DND-41 (cell line): ENCODE data around the gene BMPER.

Experiments
- ATAC-seq: fragments of 200-7000 bp; cut with Tn5 transposase; 3 replicates; pipeline ENCODE4 v1.9.1; 2021; ENCODE audit warnings: low read depth; ENCODE audit not compliant: insufficient read depth
- DNase-seq: peaks from one replicate; pipeline ENCODE4 v3.0.0-alpha.2; 2020
- H2AFZ ChIP-seq: 2 replicates; pipeline ENCODE4 v1.6.0; 2012; ENCODE audit warnings: low read depth, low read length
- H3K27ac ChIP-seq: 2 replicates; pipeline ENCODE4 v1.5.1; 2012; ENCODE audit warnings: low read length, inconsistent platforms
- H3K27me3 ChIP-seq: fragments of 200-600 bp; sonication (generic); 2 replicates; pipeline ENCODE4 v1.6.0; 2012; ENCODE audit warnings: low read length, mild to moderate bottlenecking, inconsistent platforms; ENCODE audit not compliant: insufficient read depth, poor library complexity
- H3K36me3 ChIP-seq: 2 replicates; pipeline ENCODE4 v1.5.1; 2012; ENCODE audit warnings: low read length, inconsistent platforms; ENCODE audit not compliant: insufficient read depth
- H3K4me1 ChIP-seq: 2 replicates; pipeline ENCODE4 v1.5.1; 2012; ENCODE audit warnings: mild to moderate bottlenecking, low read length; ENCODE audit not compliant: insufficient read depth
- H3K4me2 ChIP-seq: 2 replicates; pipeline ENCODE4 v1.6.0; 2012; ENCODE audit warnings: mild to moderate bottlenecking, moderate library complexity, low read length, inconsistent platforms; ENCODE audit not compliant: insufficient read depth
- H3K4me3 ChIP-seq, 2 experiments: fragments of 200-600 bp in 1 of 2; shearing (Covaris generic) in 1 of 2; 2 replicates each; pipeline ENCODE4 v1.5.1; 2012 to 2016; ENCODE audit warnings: inconsistent platforms in 2 of 2, low read length in 2 of 2, mild to moderate bottlenecking in 2 of 2, low read depth in 1 of 2, moderate library complexity in 1 of 2
- H3K79me2 ChIP-seq: 2 replicates; pipeline ENCODE4 v1.6.0; 2012; ENCODE audit warnings: low read length, inconsistent platforms; ENCODE audit not compliant: insufficient read depth
- H3K9ac ChIP-seq: 2 replicates; pipeline ENCODE4 v1.6.0; 2012; ENCODE audit warnings: low read depth, mild to moderate bottlenecking, inconsistent platforms, low read length, moderate library complexity
- H3K9me3 ChIP-seq: 2 replicates; pipeline ENCODE4 v1.5.1; 2012; ENCODE audit warnings: low read length, moderate library complexity, mild to moderate bottlenecking, inconsistent platforms; ENCODE audit not compliant: insufficient read depth, severe bottlenecking
- H4K20me1 ChIP-seq: 2 replicates; pipeline ENCODE4 v1.6.0; 2012; ENCODE audit warnings: low read length; ENCODE audit not compliant: insufficient read depth
- EZH2 ChIP-seq: IDR thresholded peaks from 3 replicates; pipeline ENCODE4 v1.6.1; 2012; ENCODE audit warnings: borderline replicate concordance, low read depth, mild to moderate bottlenecking, moderate library complexity, low read length, inconsistent platforms; ENCODE audit not compliant: severe bottlenecking
- TF ChIP-seq, protein P1 (sequence below): IDR thresholded peaks from 2 replicates; pipeline ENCODE4 v1.5.1; 2012; ENCODE audit warnings: borderline replicate concordance, low read length, moderate library complexity, mild to moderate bottlenecking; ENCODE audit not compliant: poor library complexity, severe bottlenecking; ENCODE audit errors: extremely low read depth

Gene BMPER

DNA sequence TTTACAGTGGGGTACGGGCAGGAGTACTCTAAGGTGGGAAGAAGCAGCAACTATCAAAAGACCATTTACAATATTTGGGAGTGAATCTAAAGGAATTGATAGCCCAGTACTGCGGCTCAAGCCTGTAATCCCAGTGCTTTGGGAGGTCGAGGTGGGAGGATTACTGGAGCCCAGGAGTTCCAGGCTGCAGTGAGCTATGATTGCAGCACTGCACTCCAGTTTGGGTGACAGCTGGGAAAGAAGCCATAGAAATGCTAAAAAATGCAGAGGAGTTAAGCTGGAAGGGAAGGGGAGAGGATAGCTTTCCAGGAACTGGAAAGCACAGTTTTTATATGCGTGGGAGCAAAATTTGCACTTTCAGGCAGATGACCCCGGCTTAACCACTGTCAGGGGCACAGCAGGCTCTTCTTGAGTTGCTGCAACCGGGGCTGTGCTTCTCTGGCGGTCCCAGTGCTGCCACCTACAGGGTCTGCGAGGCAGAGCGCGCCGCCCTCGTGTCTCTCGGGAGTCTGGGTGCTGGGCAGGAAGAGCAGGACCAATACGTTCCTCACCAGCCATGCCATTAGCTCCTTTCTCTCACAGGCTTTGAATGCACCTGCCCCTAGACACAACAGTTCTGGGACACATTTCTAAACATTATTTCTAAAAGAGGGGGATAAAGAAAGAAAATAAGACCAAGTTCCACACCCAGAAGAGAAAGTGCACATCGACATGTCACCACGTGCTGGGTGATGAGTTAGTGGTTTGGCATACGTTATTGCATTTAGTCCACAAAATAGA is 10.1 kb upstream of the BMPER start:
- peak; percentile 79 for DNase-seq
- H2AFZ ChIP-seq: peak overlapping the region; percentile 53
- H3K9me3 ChIP-seq: no peaks in the 10 kb centered on the region
- H3K4me3 ChIP-seq: no peak overlapping the region
- H3K4me2 ChIP-seq: peak overlapping the region; percentile 29; the same call in 1 of the 2 replicates
- H3K4me1 ChIP-seq: peaks cover 6% of the 10 kb centered on the region; the same call in 1 of the 2 replicates
- peaks cover 4% of the 10 kb centered on the region for H3K27me3 ChIP-seq
- H3K79me2 ChIP-seq: no peaks in the 10 kb centered on the region
- no peaks in the 10 kb centered on the region for H4K20me1 ChIP-seq
- H3K27ac ChIP-seq: no peak overlapping the region
- TF ChIP-seq EZH2: no peak
- TF ChIP-seq, protein P1, sequence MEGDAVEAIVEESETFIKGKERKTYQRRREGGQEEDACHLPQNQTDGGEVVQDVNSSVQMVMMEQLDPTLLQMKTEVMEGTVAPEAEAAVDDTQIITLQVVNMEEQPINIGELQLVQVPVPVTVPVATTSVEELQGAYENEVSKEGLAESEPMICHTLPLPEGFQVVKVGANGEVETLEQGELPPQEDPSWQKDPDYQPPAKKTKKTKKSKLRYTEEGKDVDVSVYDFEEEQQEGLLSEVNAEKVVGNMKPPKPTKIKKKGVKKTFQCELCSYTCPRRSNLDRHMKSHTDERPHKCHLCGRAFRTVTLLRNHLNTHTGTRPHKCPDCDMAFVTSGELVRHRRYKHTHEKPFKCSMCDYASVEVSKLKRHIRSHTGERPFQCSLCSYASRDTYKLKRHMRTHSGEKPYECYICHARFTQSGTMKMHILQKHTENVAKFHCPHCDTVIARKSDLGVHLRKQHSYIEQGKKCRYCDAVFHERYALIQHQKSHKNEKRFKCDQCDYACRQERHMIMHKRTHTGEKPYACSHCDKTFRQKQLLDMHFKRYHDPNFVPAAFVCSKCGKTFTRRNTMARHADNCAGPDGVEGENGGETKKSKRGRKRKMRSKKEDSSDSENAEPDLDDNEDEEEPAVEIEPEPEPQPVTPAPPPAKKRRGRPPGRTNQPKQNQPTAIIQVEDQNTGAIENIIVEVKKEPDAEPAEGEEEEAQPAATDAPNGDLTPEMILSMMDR: peak; percentile 88
- H3K9ac ChIP-seq: no peak overlapping the region
- peak; percentile 99 for ATAC-seq
- H3K36me3 ChIP-seq: no peaks in the 10 kb centered on the region

DNA sequence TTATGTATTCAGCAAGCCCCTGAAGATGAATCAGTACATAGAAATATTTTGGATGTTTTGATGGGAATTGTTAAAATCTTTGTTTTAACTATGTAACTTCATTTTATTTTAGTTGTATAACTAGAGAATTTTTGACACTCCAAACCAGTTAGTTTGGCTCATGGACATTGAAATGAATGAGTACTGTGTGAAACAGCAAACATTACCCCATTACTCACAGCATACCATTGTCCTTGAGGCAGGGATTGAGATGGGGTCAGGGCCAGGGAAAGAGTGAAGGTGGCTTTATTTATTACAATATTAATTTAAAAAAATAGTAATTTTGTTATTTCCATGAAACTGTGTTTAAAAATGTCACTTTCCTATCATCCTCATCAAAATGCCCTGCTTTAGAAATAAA is 4.8 kb upstream of the BMPER start:
- no peak overlapping the region for H3K27ac ChIP-seq
- no peak for ATAC-seq
- H4K20me1 ChIP-seq: no peaks in the 10 kb centered on the region
- no peak overlapping the region for H3K4me2 ChIP-seq
- TF ChIP-seq, protein P1: no peak
- TF ChIP-seq EZH2: no peak
- H3K27me3 ChIP-seq: no peaks in the 10 kb centered on the region
- H3K4me1 ChIP-seq: 0 out of 2 replicates have a peak, but pooled peaks cover under 1% of the 10 kb centered on the region
- H3K36me3 ChIP-seq: no peaks in the 10 kb centered on the region
- no peak overlapping the region for H2AFZ ChIP-seq
- no peak overlapping the region for H3K9ac ChIP-seq
- DNase-seq: no peak
- H3K79me2 ChIP-seq: no peaks in the 10 kb centered on the region
- H3K4me3 ChIP-seq: no peak overlapping the region
- no peaks in the 10 kb centered on the region for H3K9me3 ChIP-seq

DNA sequence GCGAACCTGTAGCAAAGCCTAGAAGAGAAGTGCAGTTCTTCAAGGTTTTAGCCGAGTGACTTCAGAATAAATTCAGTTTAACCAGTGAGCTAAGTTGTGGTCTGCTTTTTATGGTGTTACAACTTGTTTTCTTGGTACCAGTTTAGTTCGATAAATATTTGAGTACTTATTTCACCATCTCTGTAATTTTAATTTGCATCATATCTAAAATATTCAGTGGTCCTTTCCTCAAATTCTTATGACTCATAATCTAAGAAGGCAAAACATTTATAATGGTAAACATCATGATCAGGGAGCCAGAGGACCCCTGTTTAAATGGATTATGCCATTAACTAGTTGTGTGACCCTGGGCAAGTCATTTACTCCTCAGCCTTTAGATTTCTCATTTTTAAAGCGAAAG is 4.1 kb upstream of the BMPER start:
- no peaks in the 10 kb centered on the region for H3K79me2 ChIP-seq
- no peak for ATAC-seq
- no peaks in the 10 kb centered on the region for H3K9me3 ChIP-seq
- DNase-seq: no peak
- no peaks in the 10 kb centered on the region for H3K36me3 ChIP-seq
- H3K9ac ChIP-seq: no peak overlapping the region
- no peak overlapping the region for H3K4me2 ChIP-seq
- no peak overlapping the region for H3K4me3 ChIP-seq
- H3K27ac ChIP-seq: no peak overlapping the region
- no peak overlapping the region for H2AFZ ChIP-seq
- H3K4me1 ChIP-seq: no peaks in the 10 kb centered on the region
- TF ChIP-seq, protein P1: no peak
- no peak for TF ChIP-seq EZH2
- no peaks in the 10 kb centered on the region for H3K27me3 ChIP-seq
- H4K20me1 ChIP-seq: no peaks in the 10 kb centered on the region
